ENCODE results near the gene RETN.
A peak's percentile ranks its signal among the peaks of the same experiment; 100 is the strongest.

RETN gene, protein sequence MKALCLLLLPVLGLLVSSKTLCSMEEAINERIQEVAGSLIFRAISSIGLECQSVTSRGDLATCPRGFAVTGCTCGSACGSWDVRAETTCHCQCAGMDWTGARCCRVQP

DNA sequence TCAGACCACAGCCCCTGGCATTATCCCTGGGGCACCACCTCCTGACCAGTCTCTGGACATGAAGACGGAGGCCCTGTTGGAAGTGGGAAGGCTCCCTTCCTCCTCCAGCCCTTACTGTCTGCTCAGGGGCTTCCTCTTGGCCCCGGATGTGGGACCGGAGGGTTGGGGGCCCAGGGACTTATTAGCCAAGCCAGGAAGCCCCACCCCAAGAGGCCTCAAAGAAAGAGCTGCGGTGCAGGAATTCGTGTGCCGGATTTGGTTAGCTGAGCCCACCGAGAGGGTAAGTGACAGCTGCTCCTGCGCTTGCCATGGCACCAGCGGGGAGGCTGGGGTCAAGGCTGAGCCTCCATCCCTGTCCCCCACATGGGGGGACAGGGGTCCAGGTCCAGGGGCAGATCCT, at the start of gene RETN:
Gene RETN (plus strand): TSS at position 208 of the 400 bp plus-strand sequence. CDS start 278 bp downstream, outside the sequence.
- DNase-seq = no peak

DNA sequence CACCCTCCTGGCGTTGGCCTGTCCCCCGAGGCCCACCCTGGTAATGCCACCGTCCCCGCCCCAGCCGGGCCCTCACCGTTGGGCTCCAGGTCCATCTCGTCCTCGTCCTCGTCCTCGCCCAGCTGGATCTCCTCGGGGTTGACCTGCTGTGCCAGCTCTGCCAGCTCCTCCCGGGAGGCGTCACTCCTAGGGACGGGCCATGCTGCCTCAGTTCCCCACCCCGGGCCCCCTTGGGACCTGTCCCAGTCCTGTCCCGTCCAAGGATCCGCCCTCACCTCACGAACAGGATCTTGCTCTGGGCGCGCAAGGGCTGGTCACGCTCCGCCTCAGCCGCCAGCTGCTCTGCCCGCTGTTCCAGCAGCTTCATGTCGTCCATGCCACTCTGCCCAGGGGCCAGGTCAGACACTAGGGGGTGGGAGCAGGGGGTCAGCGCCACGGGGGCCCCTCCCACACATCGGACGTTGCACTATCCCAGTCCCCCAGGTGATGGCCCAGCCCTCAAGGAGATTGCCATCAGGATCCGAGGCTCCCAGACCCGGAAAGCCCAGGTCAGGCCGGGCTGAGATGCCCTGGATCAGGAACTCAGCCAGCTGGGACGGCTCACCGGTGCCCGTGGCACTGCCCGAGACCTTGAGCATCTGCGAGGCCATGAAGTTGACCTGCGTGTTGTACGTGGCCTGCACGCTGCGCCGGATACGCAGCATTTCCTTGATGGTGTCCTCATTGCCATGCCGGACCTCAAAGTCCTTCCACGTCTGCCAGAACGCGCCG, 49.0 kb upstream of the RETN start:
- DNase-seq = no peak

DNA sequence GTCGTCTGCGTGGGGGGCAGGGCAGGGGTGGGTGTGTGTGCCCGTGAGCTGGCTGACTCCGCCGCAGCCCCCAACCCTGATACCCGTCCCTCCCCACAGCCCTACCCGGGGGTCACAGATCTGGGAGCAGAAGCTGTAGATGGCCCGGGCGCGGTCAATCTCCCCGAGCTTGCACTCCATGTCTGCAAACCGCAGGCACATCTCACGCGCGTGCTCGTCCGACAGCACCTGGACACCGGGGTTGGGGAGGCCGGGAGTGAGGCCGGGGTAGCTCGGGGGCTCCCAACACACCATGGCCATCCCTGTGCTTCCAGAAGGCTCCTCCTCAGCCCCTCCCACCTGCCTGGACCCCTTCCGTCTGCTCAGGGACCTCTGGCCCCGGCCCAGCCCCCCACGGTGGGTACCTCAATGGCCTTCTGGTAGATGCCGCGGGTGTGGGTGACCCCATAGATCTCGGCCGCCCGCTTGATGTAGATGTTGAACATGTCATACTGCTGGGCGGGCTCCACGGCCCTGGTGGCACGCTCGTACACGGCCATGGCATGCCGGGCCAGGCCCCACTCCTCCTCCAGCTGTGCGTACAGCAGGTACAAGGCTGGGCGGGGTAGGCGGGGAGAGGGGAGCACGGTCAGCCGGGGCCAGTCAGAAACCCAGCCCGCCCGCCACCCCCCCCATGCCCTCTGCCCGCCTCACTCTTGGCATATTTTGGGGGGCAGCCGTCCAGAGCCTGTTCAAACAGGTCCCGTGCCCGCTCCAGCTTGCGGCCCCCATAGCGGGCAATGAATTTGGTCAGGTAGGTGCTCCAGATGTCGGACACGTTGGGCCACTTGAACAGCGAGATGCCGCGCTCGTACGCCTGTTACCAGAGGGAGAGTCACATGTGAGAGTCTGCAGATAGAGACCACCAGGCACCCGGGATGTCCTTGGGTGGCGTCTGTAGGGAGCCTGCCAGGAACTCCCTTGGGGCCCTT, 48.1 kb upstream of the RETN start:
- DNase-seq = no peak

DNA sequence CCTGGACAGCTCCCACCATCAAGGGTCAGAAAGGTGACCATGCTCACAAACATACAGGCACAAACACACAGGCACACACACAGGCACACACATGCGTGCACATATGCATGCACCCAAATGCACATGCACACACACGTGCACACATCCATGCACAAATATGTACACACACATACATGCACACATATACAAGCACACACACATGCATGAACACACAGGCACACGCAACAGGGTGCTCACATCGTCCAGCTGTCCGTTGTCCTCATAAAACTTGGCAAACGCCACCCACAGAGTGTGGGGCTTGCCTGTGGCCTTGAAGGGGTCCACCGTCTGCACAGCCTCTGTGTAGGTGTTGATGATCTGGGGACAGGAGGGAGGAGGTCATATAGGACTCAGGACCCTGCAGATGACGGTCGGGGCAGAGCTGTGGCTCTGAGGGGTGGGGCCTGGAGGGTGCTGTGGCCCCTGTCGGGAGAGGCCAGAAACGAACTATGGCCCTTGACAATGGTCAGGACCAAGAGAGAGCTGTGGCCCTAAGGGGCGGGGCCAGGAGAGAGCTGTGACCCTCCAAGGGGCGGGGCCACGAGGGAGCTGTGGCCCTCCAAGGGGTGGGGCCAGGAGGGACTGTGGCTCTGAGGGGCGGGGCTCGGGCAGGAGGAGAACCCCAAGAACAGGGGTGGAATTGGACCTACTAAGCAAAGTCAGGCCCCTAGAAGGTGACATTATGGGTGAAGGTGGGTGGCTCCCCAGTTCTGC, 45.7 kb upstream of the RETN start:
- DNase-seq = no peak

- DNase-seq = no peak
These were observed 44.9 kb upstream of the RETN start for GRCh38 chr19:7623725-7624603.

DNA sequence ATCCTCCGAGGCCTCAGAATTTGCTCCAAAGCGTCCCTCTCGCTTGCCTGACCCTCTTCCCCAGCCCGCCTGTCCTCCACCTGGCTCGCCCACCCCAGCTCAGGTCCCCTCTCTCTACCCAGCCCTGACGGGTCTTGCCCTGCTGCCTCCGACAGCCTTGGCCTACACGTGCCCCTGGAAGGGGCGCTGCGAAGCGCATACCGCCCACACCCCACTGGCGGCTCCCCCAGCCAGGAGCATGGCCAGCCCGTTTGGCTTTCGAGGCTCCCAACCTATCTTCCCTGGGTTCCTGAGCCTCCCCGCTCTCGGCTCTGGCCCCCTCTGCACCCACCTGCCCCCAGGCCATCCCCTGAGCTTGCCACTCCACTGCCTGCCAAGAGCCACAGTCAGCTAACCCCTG, 44.0 kb upstream of the RETN start:
- DNase-seq = no peak

- no peak for DNase-seq
These were observed 43.0 kb upstream of the RETN start for GRCh38 chr19:7625763-7626372.

GRCh38 chr19:7627166-7627565, 41.7 kb upstream of the RETN start:
- no peak for DNase-seq

DNA sequence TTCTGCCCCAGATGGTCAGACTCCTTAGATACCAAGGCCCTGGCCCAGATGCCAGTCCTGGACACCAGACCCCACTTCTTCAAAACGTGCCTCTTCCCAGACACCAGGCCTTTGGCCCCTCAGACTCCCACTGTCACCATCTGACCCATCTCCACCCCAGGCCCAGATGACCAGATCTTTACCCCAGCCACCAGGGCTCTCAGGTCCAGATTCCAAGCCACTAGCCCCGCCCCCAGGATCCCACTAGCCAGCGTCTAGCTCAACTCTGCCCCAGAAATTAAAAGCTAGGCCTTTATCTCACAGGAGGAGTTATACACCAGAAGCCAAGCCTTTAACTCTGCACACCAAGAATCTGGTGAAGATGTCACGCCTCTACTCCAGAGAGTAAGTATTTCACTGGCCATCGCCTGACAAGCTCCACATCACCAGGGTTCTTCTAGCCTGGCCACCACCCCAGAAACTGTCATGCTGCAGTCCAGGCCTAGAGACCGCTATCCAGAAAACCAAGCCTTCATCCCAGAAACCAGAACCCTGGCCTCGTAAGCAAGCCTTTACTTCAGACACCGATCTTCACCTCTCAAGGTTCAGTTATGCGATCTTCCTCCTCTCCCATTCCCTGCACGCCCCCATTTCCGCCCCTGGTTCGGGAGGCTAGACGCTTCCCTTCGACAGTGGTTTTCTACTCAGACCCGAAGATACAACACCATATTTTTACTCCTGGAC, 40.1 kb upstream of the RETN start:
- DNase-seq = no peak

DNA sequence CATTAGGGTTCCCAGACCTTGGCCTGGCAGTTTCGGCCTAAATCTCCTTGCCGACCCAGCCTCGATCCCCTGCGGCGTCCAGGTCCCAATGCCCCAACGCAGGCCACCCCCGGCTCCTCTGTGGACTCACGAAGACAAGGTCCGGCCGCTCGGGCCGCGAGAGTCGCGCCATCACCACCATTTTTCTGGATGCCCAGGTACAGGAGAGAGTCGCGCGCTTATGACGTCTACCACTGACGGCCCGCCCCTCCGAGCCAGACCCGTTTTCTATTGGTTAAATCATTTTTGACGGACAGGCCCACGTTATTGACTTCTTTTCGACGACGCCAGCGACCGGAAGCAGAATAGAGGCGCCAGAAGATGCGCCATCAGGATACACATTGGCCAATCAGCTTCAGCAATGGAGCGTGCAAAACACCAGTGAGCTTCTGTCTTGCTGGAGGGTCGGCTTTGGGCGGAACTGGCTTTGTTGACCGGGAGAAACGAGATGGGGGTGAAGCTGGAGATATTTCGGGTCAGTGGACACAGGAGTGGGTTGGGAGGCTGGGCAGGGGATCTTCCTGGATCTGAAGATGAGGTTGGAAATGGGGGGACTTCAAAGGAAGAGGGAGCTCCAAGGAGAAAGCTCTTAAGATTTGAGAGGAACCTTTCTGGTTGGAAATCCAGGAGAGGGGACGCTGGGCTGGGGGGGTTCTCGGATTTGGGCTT, 39.3 kb upstream of the RETN start, which contains the start of the genes PET100 and XAB2:
Gene PET100 (plus strand): TSS at position 447 of the 708 bp plus-strand sequence. CDS start 41 bp downstream, at position 488.
Gene XAB2 (minus strand): TSS at position 199 of the 708 bp plus-strand sequence. CDS start 18 bp downstream, at position 181.
- peak; percentile 97 to 99 for DNase-seq

- no peak for DNase-seq
These were observed 37.3 kb upstream of the RETN start for GRCh38 chr19:7631577-7631976.

- no peak for DNase-seq
These were observed 36.3 kb upstream of the RETN start for GRCh38 chr19:7632340-7633203.

GRCh38 chr19:7633698-7634097, 35.2 kb upstream of the RETN start, which contains the start of gene PCP2:
PCP2 (minus strand) TSS chr19:7633719; CDS start chr19:7633457, 262 bp downstream.
- no peak for DNase-seq

DNA sequence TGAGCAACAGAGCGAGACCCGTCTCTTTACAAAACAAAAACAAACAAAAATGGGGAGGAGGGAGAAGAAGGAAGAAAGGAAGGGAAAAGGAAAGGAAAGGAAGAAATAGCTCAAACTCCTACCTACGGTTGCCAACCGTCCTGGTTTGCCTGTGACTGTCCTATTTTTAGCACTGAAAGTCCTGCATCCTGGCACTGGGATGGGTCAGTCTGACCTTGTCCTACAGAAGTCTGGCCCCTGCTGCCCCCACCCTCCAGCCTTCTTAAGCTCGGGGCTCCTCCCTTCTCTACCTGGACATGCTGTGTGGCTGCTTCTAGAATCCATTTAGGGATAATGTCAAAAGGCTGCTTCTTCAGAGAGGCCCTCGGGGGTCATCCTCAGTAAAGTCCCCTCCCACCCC, 33.2 kb upstream of the RETN start:
- no peak for DNase-seq

DNA sequence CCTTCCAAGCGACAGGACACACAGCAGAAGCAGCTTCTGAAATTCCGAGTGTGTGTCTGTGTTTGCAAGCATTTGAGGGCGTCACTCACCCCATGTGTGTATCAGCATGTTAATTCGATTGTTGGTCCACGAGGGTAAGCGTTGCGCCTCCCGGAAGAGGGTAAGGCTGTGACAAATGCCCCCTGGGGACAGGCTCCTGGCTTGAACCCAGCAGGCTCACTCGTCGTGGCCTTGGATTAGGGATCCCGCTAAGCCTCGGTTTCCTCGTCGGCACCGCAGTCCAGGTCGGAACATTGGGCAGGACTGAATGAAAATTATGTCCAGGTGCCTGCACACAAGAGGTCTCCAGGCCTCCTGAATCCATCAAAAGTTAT, 32.5 kb upstream of the RETN start:
- DNase-seq = no peak

DNA sequence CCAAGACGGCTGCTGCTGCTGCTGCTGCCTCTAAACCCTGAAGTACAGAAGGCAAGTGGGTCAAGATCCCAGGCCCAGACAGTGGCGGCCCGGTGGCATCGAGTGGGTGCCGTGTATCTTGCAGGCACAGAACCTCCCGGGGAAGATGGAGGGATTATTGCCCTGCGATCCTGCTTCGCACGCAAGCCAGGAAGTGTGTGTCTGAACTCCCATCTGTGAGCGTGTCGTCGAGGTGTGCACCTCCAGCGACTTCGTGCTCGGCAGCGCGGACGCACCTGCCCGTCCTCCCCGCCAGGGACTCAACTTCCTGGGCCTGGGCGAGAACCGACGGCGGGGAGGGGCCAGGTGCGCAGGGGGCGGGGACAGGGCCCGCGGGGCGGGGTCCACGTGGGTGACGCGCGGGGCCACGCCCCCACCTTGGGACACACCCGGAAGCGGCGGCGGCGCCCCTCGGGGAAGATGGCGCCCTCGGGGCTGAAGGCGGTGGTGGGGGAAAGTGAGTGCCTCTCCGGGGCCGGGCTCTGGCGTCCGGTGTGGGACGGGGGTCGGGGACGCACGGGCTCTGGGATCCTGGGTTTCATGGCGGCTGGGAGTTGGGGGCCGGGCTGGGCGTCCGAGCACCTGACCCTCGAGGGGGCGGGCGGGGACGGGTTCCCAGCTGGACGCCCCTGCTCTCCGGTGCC, 32.0 kb upstream of the RETN start, which contains the start of gene STXBP2:
Gene STXBP2 (plus strand): TSS at position 420 of the 683 bp plus-strand sequence. CDS start 40 bp downstream, at position 460.
- peak; percentile 15 to 54 for DNase-seq

GRCh38 chr19:7637374-7638256, 31.2 kb upstream of the RETN start:
- DNase-seq = peak in 1 of 2 experiments; percentile 20
